Measurements from ENCODE around the gene CISTR. TPM values are rescaled to one million over a fixed set of nuclear protein-coding genes. Genes with fewer than 3 reads are reported as not detected.

The CISTR gene
- total RNA-seq, 1 donor from 2014 or later: not detected

GRCh38 chr12:53793221-53793620, 41.4 kb upstream of the CISTR start:
- no peak overlapping the region for H3K27ac Mint-ChIP-seq (ENCODE audit: unreplicated experiment)
- Histone ChIP-seq H3K79me2 (ENCODE audit: insufficient read depth, low read length) (no peaks in the 10 kb centered on the region), H3K4me3 (ENCODE audit: insufficient read depth, low read depth, low read length) (no peak overlapping the region), H3K27ac (ENCODE audit: low read depth, low read length) (no peak overlapping the region), H3K9me3 (ENCODE audit: insufficient read depth, low read depth, low read length) (no peaks in the 10 kb centered on the region), H3K4me1 (ENCODE audit: insufficient read depth, low read length) (no peaks in the 10 kb centered on the region), H3K36me3 (ENCODE audit: insufficient read depth, low read length) (no peaks in the 10 kb centered on the region), H3K4me2 (ENCODE audit: low read length) (no peak overlapping the region), H2AFZ (ENCODE audit: low read depth, low read length) (no peak overlapping the region), H4K20me1 (ENCODE audit: insufficient read depth, low read length) (no peaks in the 10 kb centered on the region), H3K9ac (ENCODE audit: low read length) (no peak overlapping the region), H3K27me3 (ENCODE audit: insufficient read depth, low read length) (peaks cover 61% of the 10 kb centered on the region)
- H3K27me3 Mint-ChIP-seq (ENCODE audit: low read depth, unreplicated experiment): peaks cover 18% of the 10 kb centered on the region
- H3K4me3 Mint-ChIP-seq (ENCODE audit: unreplicated experiment): no peak overlapping the region
- FAIRE-seq (no peak), DNase-seq (ENCODE audit: low read depth) (no peak)
- H3K36me3 Mint-ChIP-seq (ENCODE audit: low read depth, unreplicated experiment): no peaks in the 10 kb centered on the region
- no peaks in the 10 kb centered on the region for H3K4me1 Mint-ChIP-seq (ENCODE audit: low read depth, unreplicated experiment)
- TF ChIP-seq CTCF (IDR thresholded peaks at IDR 0.05; ENCODE audit: insufficient read depth, low read depth, low read length) (no peak), EZH2 (IDR thresholded peaks at IDR 0.05; ENCODE audit: insufficient read depth, low read length) (no peak)
- no peaks in the 10 kb centered on the region for H3K9me3 Mint-ChIP-seq (ENCODE audit: unreplicated experiment)

DNA sequence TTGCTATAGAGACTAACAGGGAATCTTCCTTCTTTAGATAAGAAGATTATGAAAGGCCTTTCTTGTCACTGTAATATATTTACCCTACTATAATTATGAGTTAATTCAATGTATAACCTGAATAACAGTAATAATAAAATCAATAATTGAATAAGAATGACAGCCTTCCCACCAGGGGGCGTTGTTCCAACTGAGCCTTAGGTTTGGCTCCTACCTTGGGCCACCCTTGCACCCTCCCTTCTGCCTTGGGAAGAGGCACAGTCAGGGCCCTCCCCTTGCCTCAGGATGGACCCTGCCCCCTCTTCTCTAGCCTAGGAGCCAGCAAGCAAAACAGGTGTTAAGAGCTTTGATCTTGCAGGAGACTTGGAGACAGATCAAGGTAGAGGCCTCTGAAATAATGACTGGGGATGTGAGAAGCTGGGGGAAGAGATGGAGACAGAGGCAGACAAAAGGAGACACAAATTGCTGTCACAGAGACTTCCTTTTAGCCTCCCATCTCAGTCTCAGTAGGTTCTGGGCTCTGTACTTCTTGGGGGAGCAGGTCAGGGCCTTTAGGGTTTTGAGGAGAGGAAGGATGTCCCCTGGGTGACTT, 40.1 kb upstream of the CISTR start:
- Histone ChIP-seq H3K4me1 (ENCODE audit: insufficient read depth, low read length) (no peaks in the 10 kb centered on the region), H3K27ac (ENCODE audit: low read depth, low read length) (no peak overlapping the region), H3K9ac (ENCODE audit: low read length) (no peak overlapping the region), H3K4me2 (ENCODE audit: low read length) (no peak overlapping the region), H3K9me3 (ENCODE audit: insufficient read depth, low read depth, low read length) (no peaks in the 10 kb centered on the region), H2AFZ (ENCODE audit: low read depth, low read length) (no peak overlapping the region), H3K27me3 (ENCODE audit: insufficient read depth, low read length) (peaks cover 57% of the 10 kb centered on the region), H3K36me3 (ENCODE audit: insufficient read depth, low read length) (no peaks in the 10 kb centered on the region), H3K79me2 (ENCODE audit: insufficient read depth, low read length) (no peaks in the 10 kb centered on the region), H3K4me3 (ENCODE audit: insufficient read depth, low read depth, low read length) (no peak overlapping the region), H4K20me1 (ENCODE audit: insufficient read depth, low read length) (no peaks in the 10 kb centered on the region)
- no peaks in the 10 kb centered on the region for H3K9me3 Mint-ChIP-seq (ENCODE audit: unreplicated experiment)
- H3K4me3 Mint-ChIP-seq (ENCODE audit: unreplicated experiment): no peak overlapping the region
- FAIRE-seq (no peak), DNase-seq (ENCODE audit: low read depth) (no peak)
- no peaks in the 10 kb centered on the region for H3K4me1 Mint-ChIP-seq (ENCODE audit: low read depth, unreplicated experiment)
- H3K27me3 Mint-ChIP-seq (ENCODE audit: low read depth, unreplicated experiment): peaks cover 17% of the 10 kb centered on the region
- no peak overlapping the region for H3K27ac Mint-ChIP-seq (ENCODE audit: unreplicated experiment)
- TF ChIP-seq EZH2 (IDR thresholded peaks at IDR 0.05; ENCODE audit: insufficient read depth, low read length): no peak
- TF ChIP-seq CTCF (IDR thresholded peaks at IDR 0.05; ENCODE audit: insufficient read depth, low read depth, low read length): peak; percentile 35
- H3K36me3 Mint-ChIP-seq (ENCODE audit: low read depth, unreplicated experiment): no peaks in the 10 kb centered on the region

DNA sequence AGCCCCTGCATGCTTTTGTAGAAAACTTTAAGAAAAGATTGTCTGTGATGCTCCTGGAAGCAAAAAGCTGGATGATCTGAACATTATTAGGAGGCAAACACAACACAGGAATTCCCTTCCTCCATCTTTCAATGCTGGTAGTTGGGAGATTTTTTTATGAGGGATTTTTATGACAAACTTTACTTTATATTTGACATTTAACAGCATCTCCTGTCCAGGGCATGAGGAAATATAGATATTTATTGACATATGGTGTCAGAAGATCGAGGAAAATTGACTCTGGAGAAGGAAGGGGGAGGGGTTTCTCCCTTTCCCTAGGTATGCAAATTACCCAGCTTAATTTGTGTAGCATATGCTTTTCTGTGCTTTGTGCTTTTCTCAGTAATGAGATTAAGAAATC, 37.8 kb upstream of the CISTR start:
- Histone ChIP-seq H3K9ac (ENCODE audit: low read length) (no peak overlapping the region), H3K79me2 (ENCODE audit: insufficient read depth, low read length) (no peaks in the 10 kb centered on the region), H3K36me3 (ENCODE audit: insufficient read depth, low read length) (no peaks in the 10 kb centered on the region), H3K4me2 (ENCODE audit: low read length) (no peak overlapping the region), H2AFZ (ENCODE audit: low read depth, low read length) (no peak overlapping the region), H3K9me3 (ENCODE audit: insufficient read depth, low read depth, low read length) (no peaks in the 10 kb centered on the region), H3K4me1 (ENCODE audit: insufficient read depth, low read length) (no peaks in the 10 kb centered on the region), H3K27me3 (ENCODE audit: insufficient read depth, low read length) (peaks cover 47% of the 10 kb centered on the region), H4K20me1 (ENCODE audit: insufficient read depth, low read length) (no peaks in the 10 kb centered on the region), H3K4me3 (ENCODE audit: insufficient read depth, low read depth, low read length) (no peak overlapping the region), H3K27ac (ENCODE audit: low read depth, low read length) (no peak overlapping the region)
- Mint-ChIP-seq H3K27me3 (ENCODE audit: low read depth, unreplicated experiment) (peaks cover 24% of the 10 kb centered on the region), H3K36me3 (ENCODE audit: low read depth, unreplicated experiment) (no peaks in the 10 kb centered on the region), H3K27ac (ENCODE audit: unreplicated experiment) (no peak overlapping the region), H3K4me3 (ENCODE audit: unreplicated experiment) (no peak overlapping the region), H3K4me1 (ENCODE audit: low read depth, unreplicated experiment) (no peaks in the 10 kb centered on the region), H3K9me3 (ENCODE audit: unreplicated experiment) (no peaks in the 10 kb centered on the region)
- FAIRE-seq (no peak), DNase-seq (ENCODE audit: low read depth) (no peak)
- TF ChIP-seq CTCF (IDR thresholded peaks at IDR 0.05; ENCODE audit: insufficient read depth, low read depth, low read length) (no peak), EZH2 (IDR thresholded peaks at IDR 0.05; ENCODE audit: insufficient read depth, low read length) (no peak)

Measured in astrocyte (in vitro differentiated cells and primary cell).